Measurements from ENCODE around the gene LCOR.

The LCOR gene

GRCh38 chr10:96987141-96987841 lies 155.2 kb downstream of the LCOR start:
- DNase-seq (ENCODE audit: low spot score) = no peak

GRCh38 chr10:96987842-96988175 lies 155.7 kb downstream of the LCOR start:
- DNase-seq (ENCODE audit: low spot score) = peak; percentile 73

GRCh38 chr10:96988426-96988825 lies 156.3 kb downstream of the LCOR start:
- DNase-seq (ENCODE audit: low spot score) = peak; percentile 9

- DNase-seq (ENCODE audit: low spot score) = peak; percentile 78
These were observed 159.3 kb downstream of the LCOR start for GRCh38 chr10:96991313-96991841.

- DNase-seq (ENCODE audit: low spot score) = no peak
These were observed 160.6 kb downstream of the LCOR start for GRCh38 chr10:96992721-96993120.

GRCh38 chr10:96995851-96996250 lies 163.8 kb downstream of the LCOR start:
- no peak for DNase-seq (ENCODE audit: low spot score)

GRCh38 chr10:96996275-96996965 lies 164.3 kb downstream of the LCOR start:
- no peak for DNase-seq (ENCODE audit: low spot score)

GRCh38 chr10:96998329-96998888 lies 166.3 kb downstream of the LCOR start:
- no peak for DNase-seq (ENCODE audit: low spot score)

- DNase-seq (ENCODE audit: low spot score) = no peak
These were observed 167.2 kb downstream of the LCOR start for GRCh38 chr10:96999337-96999736.

- no peak for DNase-seq (ENCODE audit: low spot score)
These were observed 167.9 kb downstream of the LCOR start for GRCh38 chr10:96999987-97000386.

GRCh38 chr10:97000487-97001182 lies 168.5 kb downstream of the LCOR start:
- DNase-seq (ENCODE audit: low spot score) = no peak

GRCh38 chr10:97001183-97001991 lies 169.3 kb downstream of the LCOR start:
- no peak for DNase-seq (ENCODE audit: low spot score)

- no peak for DNase-seq (ENCODE audit: low spot score)
These were observed 170.6 kb downstream of the LCOR start for GRCh38 chr10:97002670-97003069.

- no peak for DNase-seq (ENCODE audit: low spot score)
These were observed 171.2 kb downstream of the LCOR start for GRCh38 chr10:97003151-97003803.

GRCh38 chr10:97003804-97004201 lies 171.7 kb downstream of the LCOR start:
- no peak for DNase-seq (ENCODE audit: low spot score)

GRCh38 chr10:97004591-97004990 lies 172.5 kb downstream of the LCOR start:
- no peak for DNase-seq (ENCODE audit: low spot score)

GRCh38 chr10:97005349-97005748 lies 173.3 kb downstream of the LCOR start:
- DNase-seq (ENCODE audit: low spot score) = no peak

- no peak for DNase-seq (ENCODE audit: low spot score)
These were observed 174.3 kb downstream of the LCOR start for GRCh38 chr10:97006364-97006763.

- no peak for DNase-seq (ENCODE audit: low spot score)
These were observed 175.3 kb downstream of the LCOR start for GRCh38 chr10:97007417-97007816.

GRCh38 chr10:97010695-97011206 lies 178.7 kb downstream of the LCOR start:
- no peak for DNase-seq (ENCODE audit: low spot score)

- no peak for DNase-seq (ENCODE audit: low spot score)
These were observed 179.3 kb downstream of the LCOR start for GRCh38 chr10:97011397-97011796.
